Kidney capillary endothelial cell (primary cell): ENCODE data around the gene TSPAN14.

ENCODE experiments used
- DNase-seq: peaks from one replicate; pipeline ENCODE4 v3.0.0-alpha.2; 2018; ENCODE audit warnings: low spot score

Gene TSPAN14

DNA sequence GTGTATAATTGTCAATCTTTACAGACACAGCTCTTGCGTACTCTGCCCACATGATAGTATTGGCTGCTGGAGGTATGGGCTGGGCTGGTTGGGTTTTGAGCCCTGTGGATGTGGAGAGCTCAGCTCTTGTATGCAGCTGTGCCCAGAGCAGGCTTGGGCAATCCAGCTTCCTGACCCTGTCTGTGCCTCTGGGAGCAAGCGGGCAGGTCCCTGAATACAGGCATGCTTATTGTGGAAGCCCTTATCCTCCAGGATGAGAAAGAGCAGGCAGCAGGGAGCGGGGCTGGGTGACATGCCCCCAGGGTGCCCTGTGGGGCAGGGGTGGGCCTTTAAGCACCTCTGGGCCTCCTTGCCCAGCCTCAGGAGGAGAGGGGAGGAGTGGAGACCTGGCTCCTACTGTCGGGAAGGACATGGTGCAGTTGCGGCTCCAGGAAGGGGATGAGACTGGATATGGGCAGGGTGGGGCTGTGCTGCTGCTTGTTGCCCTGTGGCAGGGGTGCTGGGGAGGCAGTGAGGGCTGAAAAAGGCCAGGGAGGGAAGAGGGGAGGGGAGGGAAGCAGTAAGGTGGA lies 50.9 kb downstream of the TSPAN14 start:
- DNase-seq, result no peak

DNA sequence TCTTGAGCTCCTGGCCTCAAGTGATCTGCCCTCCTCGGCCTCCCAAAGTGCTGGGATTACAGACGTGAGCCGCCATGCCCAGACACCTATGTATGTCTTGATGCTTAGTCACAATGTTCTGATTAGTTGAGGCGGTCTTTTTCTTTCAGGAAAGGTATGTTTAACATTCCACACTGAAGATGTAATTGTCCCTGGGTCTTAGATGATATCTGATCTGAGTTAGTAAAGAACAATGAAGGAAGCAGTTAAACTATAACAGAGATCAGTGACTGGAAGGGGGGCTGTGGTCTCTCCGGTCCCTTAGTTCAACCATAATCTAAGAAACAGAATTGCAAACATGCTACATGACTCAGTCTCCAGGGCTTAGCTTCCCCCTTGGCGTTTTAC lies 52.1 kb downstream of the TSPAN14 start:
- peak; percentile 87 for DNase-seq

DNA sequence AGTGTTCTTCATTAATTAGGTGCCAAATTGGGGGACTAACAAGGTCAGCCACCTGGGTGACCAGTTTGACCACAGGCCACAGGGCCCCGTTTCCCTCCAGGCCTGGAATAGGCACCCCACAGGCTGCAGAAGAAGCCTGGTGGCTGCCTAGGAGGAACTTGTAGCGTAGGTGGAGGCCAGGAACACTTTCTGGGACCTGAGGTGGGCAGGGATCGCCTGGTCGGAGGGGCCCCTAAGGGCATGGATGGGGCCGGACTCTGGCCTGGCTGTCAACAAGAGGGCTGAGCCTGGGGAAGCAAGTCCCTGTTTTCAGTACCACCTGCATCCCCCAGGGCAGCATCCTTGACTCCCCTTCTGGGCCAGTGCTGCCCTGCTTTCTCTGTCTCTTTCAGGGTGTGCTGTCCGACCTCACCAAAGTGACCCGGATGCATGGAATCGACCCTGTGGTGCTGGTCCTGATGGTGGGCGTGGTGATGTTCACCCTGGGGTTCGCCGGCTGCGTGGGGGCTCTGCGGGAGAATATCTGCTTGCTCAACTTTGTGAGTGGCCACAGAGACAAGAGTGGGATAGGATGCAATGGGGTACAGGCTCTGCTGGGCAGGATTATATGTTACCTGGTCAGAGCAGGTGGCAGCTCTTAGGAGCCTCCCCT lies 52.9 kb downstream of the TSPAN14 start:
- DNase-seq, result no peak

DNA sequence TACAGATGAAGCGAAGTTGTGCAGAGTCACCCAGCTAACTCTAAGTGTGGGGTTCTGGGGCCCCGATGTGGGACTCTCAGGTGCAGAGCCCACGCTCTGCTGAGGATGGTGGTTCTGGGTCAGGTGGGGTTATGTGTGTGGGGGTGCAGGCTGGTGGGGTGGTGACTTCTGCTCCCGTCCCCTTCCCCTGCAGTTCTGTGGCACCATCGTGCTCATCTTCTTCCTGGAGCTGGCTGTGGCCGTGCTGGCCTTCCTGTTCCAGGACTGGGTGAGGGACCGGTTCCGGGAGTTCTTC lies 54.9 kb downstream of the TSPAN14 start:
- DNase-seq, result no peak

DNA sequence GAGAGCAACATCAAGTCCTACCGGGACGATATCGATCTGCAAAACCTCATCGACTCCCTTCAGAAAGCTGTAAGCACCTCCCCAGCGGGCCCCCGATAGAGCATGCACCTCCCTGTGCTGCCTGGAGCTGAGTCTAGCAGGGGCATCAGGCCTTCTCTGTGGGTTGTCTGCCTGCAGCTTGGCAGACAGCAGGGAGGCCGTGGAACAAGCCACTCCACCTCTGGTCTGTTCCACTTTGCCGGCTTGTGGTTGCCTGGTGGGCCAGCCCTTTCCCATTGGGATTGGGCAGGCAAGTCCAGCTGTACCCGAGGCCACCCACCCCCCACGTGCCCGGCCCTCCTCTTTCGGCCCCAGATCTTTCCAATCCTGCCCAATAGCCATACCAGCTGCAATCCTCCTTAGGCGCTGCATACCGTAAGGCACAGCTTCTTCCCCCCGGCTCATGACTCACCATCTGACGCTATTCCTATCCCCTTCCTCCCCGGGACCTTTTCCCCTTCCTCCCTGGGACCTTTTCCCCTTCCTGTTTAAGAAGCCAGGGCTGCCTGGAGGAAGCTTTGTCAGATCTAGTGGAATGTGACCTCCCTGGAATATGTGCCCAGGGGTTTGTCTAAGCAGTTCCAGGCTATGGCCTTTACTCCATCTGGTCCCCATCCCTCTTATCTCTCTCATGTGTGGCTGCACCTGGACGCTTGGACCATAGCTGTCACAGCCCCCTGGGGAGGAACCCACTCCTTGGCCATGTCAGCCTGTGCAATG lies 55.5 kb downstream of the TSPAN14 start:
- peak; percentile 98 for DNase-seq

DNA sequence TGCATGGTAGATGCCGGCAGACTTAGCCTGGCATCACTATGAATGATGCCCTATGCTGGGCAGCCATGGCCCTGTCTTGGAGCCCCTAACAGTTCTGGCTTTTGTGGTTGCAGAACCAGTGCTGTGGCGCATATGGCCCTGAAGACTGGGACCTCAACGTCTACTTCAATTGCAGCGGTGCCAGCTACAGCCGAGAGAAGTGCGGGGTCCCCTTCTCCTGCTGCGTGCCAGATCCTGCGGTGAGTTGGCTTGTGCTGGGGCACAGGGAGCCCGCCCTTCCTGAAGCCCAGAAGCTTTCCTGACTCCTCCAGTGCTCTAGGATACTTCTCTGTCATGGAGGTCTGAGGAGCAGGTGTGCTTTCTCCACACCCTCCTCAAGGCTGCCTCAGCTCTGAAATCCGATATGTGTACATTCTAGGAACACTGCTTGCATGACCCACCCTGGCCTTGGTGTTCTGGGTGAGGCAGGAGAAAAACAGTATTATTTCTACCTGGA lies 58.0 kb downstream of the TSPAN14 start:
- DNase-seq, result no peak

DNA sequence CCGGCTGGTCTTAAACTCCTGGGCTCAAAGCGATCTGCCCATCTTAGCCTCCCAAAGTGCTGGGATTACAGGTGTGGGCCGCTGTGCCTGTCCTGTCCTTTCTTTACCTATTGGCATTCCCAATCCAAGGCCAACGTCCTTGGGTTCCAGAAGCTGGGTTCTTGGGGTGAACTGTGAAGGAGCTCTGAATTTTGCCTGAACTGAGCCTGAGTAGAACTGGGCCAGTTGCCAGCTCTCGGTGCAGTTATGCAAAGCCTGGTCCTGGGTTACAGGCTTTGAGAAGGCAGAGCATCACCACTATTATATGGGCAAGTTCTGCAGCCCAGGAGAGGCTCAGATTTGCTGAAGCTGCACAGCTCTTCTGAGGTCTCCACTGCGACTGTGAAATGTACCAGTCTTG lies 59.0 kb downstream of the TSPAN14 start:
- DNase-seq, result no peak

DNA sequence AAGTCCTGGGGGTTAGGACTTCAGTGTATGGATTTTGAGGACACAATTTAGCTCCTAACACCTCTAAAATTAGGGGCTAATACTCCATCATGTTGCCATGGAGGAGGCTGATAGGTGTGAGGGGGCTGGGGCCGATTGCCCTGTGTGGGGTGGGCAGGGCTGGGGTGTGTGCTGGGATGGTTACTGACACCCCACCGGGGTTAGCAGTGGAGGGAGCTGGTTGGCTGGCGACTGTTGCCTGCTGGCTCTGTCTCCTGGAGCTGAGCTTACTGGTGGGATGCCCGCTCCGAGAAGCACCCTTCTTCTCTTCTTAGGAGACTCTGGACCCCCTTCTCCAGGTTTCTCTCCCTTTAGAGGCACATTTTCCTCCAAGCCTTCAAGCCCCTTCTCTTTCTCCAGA lies 61.4 kb downstream of the TSPAN14 start:
- no peak for DNase-seq

DNA sequence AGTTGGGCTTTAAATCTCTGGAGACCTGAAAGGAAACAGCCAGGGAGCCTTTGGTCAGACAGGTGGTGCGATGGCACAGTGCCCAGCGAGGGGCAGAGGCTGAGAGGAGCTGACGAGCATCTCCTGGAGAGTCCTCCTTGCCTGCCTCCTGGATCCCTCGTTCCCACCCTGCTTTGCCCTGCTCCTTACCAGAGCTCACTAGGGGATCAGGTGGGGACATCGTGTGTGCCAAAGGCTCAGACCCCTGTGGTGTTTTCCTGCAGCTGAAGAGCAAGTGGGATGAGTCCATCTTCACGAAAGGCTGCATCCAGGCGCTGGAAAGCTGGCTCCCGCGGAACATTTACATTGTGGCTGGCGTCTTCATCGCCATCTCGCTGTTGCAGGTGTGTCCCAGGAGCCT lies 61.8 kb downstream of the TSPAN14 start:
- no peak for DNase-seq

DNA sequence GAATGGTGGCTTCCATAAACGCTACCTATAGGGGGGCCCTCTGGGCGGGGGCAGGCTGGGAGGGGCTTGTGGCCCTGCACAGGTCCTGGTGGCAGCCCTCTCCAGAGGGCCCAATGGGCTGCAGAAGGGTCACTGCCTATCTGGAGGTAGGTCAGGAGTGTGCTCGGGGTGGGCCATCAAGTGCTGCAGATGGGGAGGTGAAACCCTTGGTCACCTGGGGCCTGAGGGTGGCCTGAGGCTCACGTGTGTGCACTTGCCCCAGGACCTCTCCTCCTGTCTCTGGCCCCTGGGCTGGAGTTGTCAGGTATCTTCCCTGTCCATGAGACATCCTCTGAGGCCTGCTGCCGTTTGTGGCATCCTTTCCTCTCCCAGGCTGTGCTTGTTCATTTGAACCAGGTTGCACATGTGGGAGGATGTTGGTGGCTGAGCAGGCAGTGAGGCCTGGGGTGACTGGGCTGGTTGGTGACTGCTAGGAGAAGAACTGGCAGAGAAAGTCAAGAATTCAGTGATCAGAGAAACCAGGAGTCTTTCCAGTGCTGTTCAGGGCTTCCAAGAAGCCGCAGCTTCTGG lies 62.5 kb downstream of the TSPAN14 start:
- no peak for DNase-seq

DNA sequence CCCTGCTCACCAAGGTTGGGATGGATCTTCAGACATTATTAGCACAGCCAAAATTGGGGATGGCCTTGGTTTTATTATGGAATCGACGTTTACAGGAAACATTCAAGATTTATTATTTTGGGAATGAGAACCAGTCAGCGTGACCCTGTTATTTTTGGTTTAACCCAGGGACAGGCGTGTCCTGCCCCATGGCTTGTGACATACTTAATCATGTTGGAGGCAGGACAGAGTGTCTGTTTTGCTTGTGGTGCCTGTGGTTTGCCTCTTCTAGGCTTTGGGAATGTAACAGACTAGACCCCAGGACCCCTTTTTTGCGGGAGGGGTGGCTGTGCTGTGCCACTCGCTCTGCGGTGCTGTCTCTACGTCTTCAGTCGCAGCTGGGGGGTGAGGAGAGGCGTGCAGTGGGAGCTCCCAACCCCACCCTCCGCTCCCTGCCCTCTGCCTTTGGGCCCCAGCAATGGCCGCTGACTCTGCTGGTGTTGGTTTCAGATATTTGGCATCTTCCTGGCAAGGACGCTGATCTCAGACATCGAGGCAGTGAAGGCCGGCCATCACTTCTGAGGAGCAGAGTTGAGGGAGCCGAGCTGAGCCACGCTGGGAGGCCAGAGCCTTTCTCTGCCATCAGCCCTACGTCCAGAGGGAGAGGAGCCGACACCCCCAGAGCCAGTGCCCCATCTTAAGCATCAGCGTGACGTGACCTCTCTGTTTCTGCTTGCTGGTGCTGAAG lies 63.5 kb downstream of the TSPAN14 start:
- no peak for DNase-seq

DNA sequence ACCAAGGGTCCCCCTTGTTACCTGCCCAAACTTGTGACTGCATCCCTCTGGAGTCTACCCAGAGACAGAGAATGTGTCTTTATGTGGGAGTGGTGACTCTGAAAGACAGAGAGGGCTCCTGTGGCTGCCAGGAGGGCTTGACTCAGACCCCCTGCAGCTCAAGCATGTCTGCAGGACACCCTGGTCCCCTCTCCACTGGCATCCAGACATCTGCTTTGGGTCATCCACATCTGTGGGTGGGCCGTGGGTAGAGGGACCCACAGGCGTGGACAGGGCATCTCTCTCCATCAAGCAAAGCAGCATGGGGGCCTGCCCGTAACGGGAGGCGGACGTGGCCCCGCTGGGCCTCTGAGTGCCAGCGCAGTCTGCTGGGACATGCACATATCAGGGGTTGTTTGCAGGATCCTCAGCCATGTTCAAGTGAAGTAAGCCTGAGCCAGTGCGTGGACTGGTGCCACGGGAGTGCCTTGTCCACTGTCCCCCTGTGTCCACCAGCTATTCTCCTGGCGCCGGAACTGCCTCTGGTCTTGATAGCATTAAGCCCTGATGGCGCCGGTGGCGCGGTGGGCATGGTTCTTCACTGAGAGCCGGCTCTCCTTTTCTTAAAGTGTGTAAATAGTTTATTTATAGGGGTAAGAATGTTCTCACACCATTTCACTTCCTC lies 64.2 kb downstream of the TSPAN14 start:
- no peak for DNase-seq

DNA sequence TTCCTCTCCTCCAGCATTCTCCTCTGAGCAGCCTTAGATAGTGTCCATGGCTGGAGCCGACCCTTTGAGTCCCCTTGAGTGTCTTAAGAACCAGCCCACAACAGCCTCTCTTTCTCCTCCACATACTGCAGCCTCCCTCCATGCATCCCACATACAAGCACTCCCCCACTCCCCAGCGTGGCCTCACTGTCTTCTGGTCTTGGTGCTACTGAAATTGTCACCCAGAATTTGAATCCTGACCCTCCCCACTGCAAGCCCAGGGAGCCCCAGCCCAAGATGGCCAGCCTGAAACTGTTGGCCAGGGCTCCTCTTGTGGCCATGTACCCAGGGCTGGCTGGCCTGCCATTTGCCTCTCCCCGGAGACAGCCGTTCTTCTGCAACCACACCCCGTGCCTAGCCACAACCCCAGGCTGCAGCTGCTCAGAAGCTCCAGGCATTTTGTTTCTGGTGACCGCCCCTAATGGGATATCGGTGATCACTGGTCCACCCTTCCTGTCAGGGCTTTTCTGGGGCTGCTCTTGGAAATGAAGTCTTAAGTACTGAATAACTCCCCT lies 64.8 kb downstream of the TSPAN14 start:
- no peak for DNase-seq

DNA sequence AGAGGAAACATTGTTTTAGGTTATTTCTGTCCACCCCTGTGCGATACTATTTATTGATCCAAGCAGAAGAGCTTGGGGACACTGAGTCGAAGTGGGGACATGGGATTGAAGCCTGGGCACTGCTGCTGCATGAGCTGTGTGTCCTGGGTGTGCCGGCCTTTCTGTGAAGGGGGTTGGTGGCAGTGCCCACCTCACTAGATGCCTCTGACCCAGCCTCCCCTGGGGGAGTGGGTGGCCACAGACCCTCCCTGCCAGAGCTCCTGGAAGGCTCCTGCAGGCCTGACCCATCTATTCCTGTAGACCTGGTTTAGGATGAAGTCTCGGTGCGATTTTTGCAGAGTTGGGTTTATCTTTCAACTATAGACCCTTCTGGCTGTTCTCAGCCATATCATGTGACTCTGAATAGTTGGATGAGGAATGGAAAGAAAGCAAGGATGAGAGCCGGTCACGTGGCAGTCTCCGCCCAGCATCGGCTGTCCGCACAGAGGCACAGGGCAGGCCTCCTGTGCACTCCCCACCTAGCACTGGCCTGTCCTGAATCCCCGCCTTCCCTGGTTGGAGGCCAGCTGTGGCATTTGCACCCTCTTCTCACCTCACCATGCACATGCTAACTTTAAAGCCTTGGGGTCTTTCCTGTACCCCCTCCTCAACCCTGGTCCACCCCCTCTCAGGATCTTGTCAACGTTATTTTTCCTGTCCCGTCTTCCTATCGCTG lies 66.0 kb downstream of the TSPAN14 start:
- no peak for DNase-seq

DNA sequence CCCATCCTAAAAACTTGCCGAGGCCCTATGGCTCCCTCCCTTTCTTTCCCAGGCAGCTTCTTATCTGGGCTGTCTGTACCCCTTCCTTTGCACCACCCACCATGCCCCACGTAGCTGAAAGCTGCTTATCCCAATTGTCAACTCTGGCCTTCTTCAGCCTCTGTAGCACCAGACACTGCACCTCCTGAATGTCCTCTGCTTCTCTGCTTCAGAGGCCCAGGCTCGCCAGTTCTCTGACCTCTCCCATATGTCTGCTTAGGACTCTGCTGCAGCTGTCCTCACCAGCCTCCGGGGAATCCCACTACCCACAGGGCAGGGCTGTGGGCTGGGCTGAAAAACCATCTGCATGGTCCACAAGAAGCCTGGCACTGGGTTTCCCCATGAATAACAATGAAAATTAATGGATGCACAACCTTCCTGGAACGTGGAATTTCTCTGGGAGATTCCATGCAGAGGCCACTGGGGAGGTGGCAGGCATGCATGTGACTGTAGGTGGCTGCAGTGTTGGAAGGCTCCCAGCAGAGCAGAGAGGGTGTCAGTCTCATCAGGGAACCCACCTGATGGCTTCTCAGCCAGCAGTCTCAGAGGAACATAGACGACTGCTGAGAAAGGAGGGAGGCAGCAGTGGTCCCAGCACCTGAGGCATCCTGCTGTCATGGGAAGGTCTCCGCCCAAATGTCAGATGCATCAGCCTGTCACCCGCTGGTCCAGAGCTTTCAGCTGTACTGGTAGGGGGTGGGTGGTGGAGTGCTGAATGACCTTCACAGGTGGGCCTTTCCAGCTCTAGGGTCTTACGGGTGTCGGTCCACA lies 66.8 kb downstream of the TSPAN14 start:
- no peak for DNase-seq

DNA sequence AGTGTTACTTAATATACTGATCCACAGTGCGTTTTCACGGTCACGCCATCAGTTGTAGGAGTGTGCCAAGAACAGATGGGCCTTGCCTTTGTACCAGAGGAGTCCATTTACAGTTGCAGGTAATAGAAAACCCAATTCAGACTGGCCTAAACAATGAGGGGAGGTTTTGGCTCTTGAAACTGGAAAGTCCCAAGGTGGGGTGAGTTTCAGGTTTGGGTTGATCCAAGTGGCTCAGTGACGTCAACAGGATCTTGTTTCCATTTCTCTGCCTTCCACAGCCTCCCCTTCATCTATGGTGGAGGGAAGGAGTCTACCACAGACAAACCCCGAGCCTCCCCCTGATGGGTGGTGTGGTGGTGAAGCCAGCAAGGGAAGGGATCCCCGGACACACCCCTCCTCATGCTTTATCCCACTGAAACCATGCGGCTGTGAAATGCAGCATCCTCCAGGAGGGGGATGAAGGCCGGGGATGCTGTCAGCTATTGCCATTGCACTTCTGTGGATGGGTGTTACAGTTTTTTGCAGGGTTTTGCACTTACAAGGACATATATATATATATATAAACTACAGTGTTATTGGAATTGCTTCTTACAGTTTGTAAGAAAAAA lies 68.8 kb downstream of the TSPAN14 start:
- no peak for DNase-seq

DNA sequence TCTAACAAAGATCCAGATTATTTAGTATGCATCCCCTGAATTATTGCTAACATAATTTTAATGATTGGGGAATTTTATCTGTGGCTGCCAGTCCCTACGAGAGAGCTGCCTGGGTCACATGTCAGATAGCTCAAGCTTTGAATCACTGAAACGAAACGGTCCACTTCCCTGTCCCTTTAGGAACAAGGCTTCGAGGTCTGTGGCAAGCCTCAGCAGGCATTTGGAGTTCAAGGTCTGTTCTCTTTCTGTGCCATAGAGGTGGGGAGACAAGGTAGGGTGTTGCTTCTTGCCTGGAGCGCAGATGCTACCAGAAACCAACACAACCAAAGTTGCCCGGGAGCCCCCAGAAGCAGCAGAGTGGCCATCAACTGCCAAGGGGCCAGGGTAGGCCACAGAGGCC lies 69.7 kb downstream of the TSPAN14 start:
- DNase-seq, result no peak

DNA sequence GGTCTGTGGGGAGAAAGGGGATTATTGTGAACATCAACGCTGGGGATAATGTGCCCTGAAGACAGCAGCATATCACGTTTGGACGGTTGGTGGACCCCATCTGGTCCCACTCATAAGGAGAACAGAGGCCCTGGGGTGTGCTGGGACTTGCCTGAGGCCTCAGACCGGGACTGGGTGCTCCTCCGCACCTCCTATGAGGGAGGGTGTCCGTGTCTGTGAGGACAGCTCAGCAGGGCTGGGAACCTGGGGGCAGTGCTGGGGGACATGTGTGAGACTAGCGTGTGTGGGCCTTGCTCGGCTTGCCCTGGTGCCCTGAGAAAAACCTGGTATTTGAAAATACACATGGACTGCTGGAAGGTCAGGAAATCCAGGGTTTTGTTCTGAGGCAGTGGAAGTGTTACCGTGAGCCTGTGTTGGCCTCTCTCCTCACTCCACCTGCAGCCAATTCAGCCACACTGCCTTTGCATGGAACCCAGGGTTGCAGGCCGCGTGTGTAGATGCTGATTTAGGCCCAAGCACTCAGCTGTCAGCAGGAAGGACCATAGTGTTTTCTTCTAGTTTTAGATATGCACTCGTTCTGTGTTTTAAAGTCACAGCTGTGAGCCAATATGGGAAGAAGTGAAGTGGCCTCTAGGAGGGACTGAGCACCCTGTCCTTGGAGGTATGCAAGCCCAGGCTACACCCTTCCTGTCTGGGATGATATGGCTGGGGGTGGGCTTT lies 70.2 kb downstream of the TSPAN14 start:
- DNase-seq, result no peak

DNA sequence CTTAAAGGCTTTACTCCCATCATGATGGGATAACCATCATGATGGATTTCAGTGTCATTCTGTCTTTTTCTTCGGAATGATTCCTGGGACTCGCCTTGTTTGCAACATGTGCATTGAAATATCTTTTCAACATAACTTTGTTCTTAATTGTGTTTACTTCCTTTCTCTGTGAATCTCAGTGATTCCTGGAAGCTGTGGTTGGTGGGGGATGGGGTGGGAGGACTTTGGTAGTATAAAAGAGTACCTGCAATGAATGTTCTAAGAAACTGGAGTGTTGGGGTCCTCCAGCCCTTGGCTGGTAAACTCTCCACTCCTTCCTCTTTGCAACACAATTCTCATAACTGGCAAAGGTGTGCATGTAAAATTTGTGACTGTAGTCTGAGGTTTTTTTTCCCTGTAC lies 72.1 kb downstream of the TSPAN14 start:
- DNase-seq, result no peak
